ENCODE measurements around the gene KCP.

KCP gene

DNA sequence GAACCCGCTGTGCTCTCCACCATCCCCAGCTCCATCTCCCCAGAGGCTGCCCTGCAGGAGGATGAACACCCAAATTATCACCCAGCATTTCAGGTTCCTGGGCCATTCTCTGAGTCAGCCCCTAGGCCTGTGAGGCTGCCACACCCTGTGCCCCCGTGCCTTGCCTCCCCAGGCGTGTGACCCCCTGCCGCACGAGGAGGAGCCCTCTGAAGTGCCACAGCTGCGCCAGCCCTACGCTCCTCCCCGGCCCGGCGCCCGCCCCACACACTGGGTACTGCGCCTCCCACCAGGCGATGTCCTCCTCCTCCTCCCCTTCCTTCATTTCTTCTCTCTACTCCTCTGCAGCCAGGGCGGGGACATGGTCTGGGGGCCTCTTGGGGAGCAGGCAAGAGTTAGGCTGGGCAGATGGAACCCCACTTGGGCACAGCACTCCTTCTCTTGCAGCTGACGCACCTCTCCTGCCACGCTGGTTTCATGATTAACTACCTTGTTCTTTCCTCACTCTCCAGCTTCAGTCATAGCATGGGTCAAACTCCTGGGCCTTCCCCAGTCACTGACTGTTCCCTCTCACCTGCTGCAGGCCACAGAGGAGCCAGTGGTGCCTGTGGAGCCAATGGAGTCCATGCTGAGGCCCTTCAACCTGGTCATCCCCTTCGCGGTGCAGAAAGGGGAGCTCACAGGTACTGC lies 60.6 kb downstream of the KCP start:
- no peak overlapping the region for H3K4me3 Mint-ChIP-seq
- peaks cover 31% of the 10 kb centered on the region for H3K36me3 Mint-ChIP-seq (ENCODE audit: low read depth)
- H3K27ac Mint-ChIP-seq = peak overlapping the region in 1 of 3 experiments; percentile 1
- H3K9me3 Mint-ChIP-seq = no peaks in the 10 kb centered on the region
- H3K27me3 Mint-ChIP-seq (ENCODE audit: low read depth) = no peaks in the 10 kb centered on the region
- no peaks in the 10 kb centered on the region for H3K4me1 Mint-ChIP-seq
- TF ChIP-seq, protein P1, sequence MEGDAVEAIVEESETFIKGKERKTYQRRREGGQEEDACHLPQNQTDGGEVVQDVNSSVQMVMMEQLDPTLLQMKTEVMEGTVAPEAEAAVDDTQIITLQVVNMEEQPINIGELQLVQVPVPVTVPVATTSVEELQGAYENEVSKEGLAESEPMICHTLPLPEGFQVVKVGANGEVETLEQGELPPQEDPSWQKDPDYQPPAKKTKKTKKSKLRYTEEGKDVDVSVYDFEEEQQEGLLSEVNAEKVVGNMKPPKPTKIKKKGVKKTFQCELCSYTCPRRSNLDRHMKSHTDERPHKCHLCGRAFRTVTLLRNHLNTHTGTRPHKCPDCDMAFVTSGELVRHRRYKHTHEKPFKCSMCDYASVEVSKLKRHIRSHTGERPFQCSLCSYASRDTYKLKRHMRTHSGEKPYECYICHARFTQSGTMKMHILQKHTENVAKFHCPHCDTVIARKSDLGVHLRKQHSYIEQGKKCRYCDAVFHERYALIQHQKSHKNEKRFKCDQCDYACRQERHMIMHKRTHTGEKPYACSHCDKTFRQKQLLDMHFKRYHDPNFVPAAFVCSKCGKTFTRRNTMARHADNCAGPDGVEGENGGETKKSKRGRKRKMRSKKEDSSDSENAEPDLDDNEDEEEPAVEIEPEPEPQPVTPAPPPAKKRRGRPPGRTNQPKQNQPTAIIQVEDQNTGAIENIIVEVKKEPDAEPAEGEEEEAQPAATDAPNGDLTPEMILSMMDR (IDR thresholded peaks at IDR 0.05; ENCODE audit: unreplicated experiment in 3 of 3) = no peak

DNA sequence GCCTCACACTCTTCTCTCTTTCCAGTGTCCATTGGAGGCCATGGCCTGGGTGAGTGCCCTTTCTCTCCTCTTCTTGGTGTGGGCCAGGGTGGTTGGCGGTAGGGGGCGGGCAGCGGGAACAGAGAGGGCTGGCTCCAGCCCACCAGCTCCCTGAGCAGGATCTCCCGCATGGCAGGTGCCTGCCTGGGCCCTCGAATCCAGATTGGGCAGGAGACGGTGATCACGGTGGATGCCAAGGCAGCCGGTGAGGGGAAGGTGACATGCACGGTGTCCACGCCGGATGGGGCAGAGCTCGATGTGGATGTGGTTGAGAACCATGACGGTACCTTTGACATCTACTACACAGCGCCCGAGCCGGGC lies 61.4 kb downstream of the KCP start:
- Mint-ChIP-seq H3K4me1 (no peaks in the 10 kb centered on the region), H3K27ac (no peak overlapping the region)

GRCh38 chr7:128848289-128849155 lies 62.0 kb downstream of the KCP start:
- Mint-ChIP-seq H3K9me3 (no peaks in the 10 kb centered on the region), H3K36me3 (ENCODE audit: low read depth) (peaks cover 40% of the 10 kb centered on the region), H3K27ac (no peak overlapping the region), H3K4me1 (no peaks in the 10 kb centered on the region), H3K4me3 (no peak overlapping the region), H3K27me3 (ENCODE audit: low read depth) (no peaks in the 10 kb centered on the region)
- TF ChIP-seq, protein P1 (IDR thresholded peaks at IDR 0.05; ENCODE audit: unreplicated experiment in 3 of 3) = no peak

More for the DNA sequence above, 61.4 kb downstream of the KCP start:
- TF ChIP-seq, protein P1 (IDR thresholded peaks at IDR 0.05; ENCODE audit: unreplicated experiment in 3 of 3) = no peak
- Mint-ChIP-seq H3K9me3 (no peaks in the 10 kb centered on the region), H3K36me3 (ENCODE audit: low read depth) (peaks cover 38% of the 10 kb centered on the region), H3K27me3 (ENCODE audit: low read depth) (no peaks in the 10 kb centered on the region), H3K4me3 (no peak overlapping the region)

GRCh38 chr7:128847721-128848211 lies 62.7 kb downstream of the KCP start:
- Mint-ChIP-seq H3K36me3 (ENCODE audit: low read depth) (peaks cover 36% of the 10 kb centered on the region), H3K27ac (no peak overlapping the region), H3K4me1 (no peaks in the 10 kb centered on the region), H3K27me3 (ENCODE audit: low read depth) (no peaks in the 10 kb centered on the region), H3K4me3 (no peak overlapping the region), H3K9me3 (no peaks in the 10 kb centered on the region)
- TF ChIP-seq, protein P1 (IDR thresholded peaks at IDR 0.05; ENCODE audit: unreplicated experiment in 3 of 3) = no peak

- Mint-ChIP-seq H3K4me3 (no peak overlapping the region), H3K9me3 (no peaks in the 10 kb centered on the region), H3K27me3 (ENCODE audit: low read depth) (no peaks in the 10 kb centered on the region), H3K4me1 (no peaks in the 10 kb centered on the region), H3K36me3 (ENCODE audit: low read depth) (peaks cover 40% of the 10 kb centered on the region), H3K27ac (no peak overlapping the region)
- TF ChIP-seq, protein P1 (IDR thresholded peaks at IDR 0.05; ENCODE audit: unreplicated experiment in 3 of 3) = no peak
Observed at GRCh38 chr7:128846781-128847444, 63.6 kb downstream of the KCP start.

Measured in nephron (organoid).